ENCODE results near the gene MOB1B.

MOB1B gene

GRCh38 chr4:70956549-70957210, 54.5 kb downstream of the MOB1B start:
- peaks cover 29% of the 10 kb centered on the region for H3K36me3 ChIP-seq (ENCODE audit: control insufficient read depth, insufficient read depth, low read length)
- no peak overlapping the region for H3K4me3 ChIP-seq (ENCODE audit: extremely low read depth, insufficient read depth, low read length, poor library complexity, severe bottlenecking)
- no peaks in the 10 kb centered on the region for H3K9me3 ChIP-seq (ENCODE audit: control insufficient read depth, low read length)
- WGBS, 2 experiments (ENCODE audit: insufficient coverage in 2 of 2): 83 to 89% methylated on average over 2 of the region's 5 CpGs
- no peak overlapping the region for H3K27ac ChIP-seq (ENCODE audit: low read depth, low read length, severe bottlenecking)
- no peaks in the 10 kb centered on the region for H3K4me1 ChIP-seq (ENCODE audit: control insufficient read depth, insufficient read depth, low read length, poor library complexity, severe bottlenecking)

- Histone ChIP-seq H3K36me3 (ENCODE audit: control insufficient read depth, insufficient read depth, low read length) (peaks cover 45% of the 10 kb centered on the region), H3K4me1 (ENCODE audit: control insufficient read depth, insufficient read depth, low read length, poor library complexity, severe bottlenecking) (no peaks in the 10 kb centered on the region), H3K9me3 (ENCODE audit: control insufficient read depth, low read length) (no peaks in the 10 kb centered on the region), H3K27ac (ENCODE audit: low read depth, low read length, severe bottlenecking) (no peak overlapping the region), H3K4me3 (ENCODE audit: extremely low read depth, insufficient read depth, low read length, poor library complexity, severe bottlenecking) (no peak overlapping the region)
- 100% methylated on average over 2 to 3 of the region's 3 CpGs for WGBS, 2 experiments (ENCODE audit: insufficient coverage in 2 of 2)
These were observed 56.5 kb downstream of the MOB1B start for GRCh38 chr4:70958681-70959080.

GRCh38 chr4:70969076-70969475, 66.9 kb downstream of the MOB1B start:
- 83 to 100% methylated on average over 4 of the region's 7 CpGs for WGBS, 2 experiments (ENCODE audit: insufficient coverage in 2 of 2)
- peaks cover 71% of the 10 kb centered on the region for H3K36me3 ChIP-seq (ENCODE audit: control insufficient read depth, insufficient read depth, low read length)
- no peaks in the 10 kb centered on the region for H3K9me3 ChIP-seq (ENCODE audit: control insufficient read depth, low read length)
- no peak overlapping the region for H3K4me3 ChIP-seq (ENCODE audit: extremely low read depth, insufficient read depth, low read length, poor library complexity, severe bottlenecking)
- no peak overlapping the region for H3K27ac ChIP-seq (ENCODE audit: low read depth, low read length, severe bottlenecking)
- no peaks in the 10 kb centered on the region for H3K4me1 ChIP-seq (ENCODE audit: control insufficient read depth, insufficient read depth, low read length, poor library complexity, severe bottlenecking)

GRCh38 chr4:70976252-70976651, 74.1 kb downstream of the MOB1B start:
- no peak overlapping the region for H3K27ac ChIP-seq (ENCODE audit: low read depth, low read length, severe bottlenecking)
- 100% methylated on average over 1 of the region's 3 CpGs; no CpG with 5 or more reads in 1 of the 2 experiments for WGBS, 2 experiments (ENCODE audit: insufficient coverage in 2 of 2)
- peaks cover 73% of the 10 kb centered on the region for H3K36me3 ChIP-seq (ENCODE audit: control insufficient read depth, insufficient read depth, low read length)
- no peak overlapping the region for H3K4me3 ChIP-seq (ENCODE audit: extremely low read depth, insufficient read depth, low read length, poor library complexity, severe bottlenecking)
- no peaks in the 10 kb centered on the region for H3K4me1 ChIP-seq (ENCODE audit: control insufficient read depth, insufficient read depth, low read length, poor library complexity, severe bottlenecking)
- no peaks in the 10 kb centered on the region for H3K9me3 ChIP-seq (ENCODE audit: control insufficient read depth, low read length)

- WGBS, 2 experiments (ENCODE audit: insufficient coverage in 2 of 2): no CpG with 5 or more reads among the region's 1 CpG
- no peaks in the 10 kb centered on the region for H3K4me1 ChIP-seq (ENCODE audit: control insufficient read depth, insufficient read depth, low read length, poor library complexity, severe bottlenecking)
- H3K27ac ChIP-seq (ENCODE audit: low read depth, low read length, severe bottlenecking): no peak overlapping the region
- peaks cover 52% of the 10 kb centered on the region for H3K36me3 ChIP-seq (ENCODE audit: control insufficient read depth, insufficient read depth, low read length)
- H3K9me3 ChIP-seq (ENCODE audit: control insufficient read depth, low read length): no peaks in the 10 kb centered on the region
- H3K4me3 ChIP-seq (ENCODE audit: extremely low read depth, insufficient read depth, low read length, poor library complexity, severe bottlenecking): no peak overlapping the region
These were observed 77.4 kb downstream of the MOB1B start for GRCh38 chr4:70979445-70980008.

- Histone ChIP-seq H3K4me1 (ENCODE audit: control insufficient read depth, insufficient read depth, low read length, poor library complexity, severe bottlenecking) (no peaks in the 10 kb centered on the region), H3K36me3 (ENCODE audit: control insufficient read depth, insufficient read depth, low read length) (peaks cover 48% of the 10 kb centered on the region), H3K9me3 (ENCODE audit: control insufficient read depth, low read length) (no peaks in the 10 kb centered on the region), H3K4me3 (ENCODE audit: extremely low read depth, insufficient read depth, low read length, poor library complexity, severe bottlenecking) (no peak overlapping the region), H3K27ac (ENCODE audit: low read depth, low read length, severe bottlenecking) (no peak overlapping the region)
These were observed 78.0 kb downstream of the MOB1B start for GRCh38 chr4:70980196-70980595.

GRCh38 chr4:70984106-70984505, 81.9 kb downstream of the MOB1B start:
- H3K4me3 ChIP-seq (ENCODE audit: extremely low read depth, insufficient read depth, low read length, poor library complexity, severe bottlenecking): no peak overlapping the region
- H3K9me3 ChIP-seq (ENCODE audit: control insufficient read depth, low read length): no peaks in the 10 kb centered on the region
- H3K4me1 ChIP-seq (ENCODE audit: control insufficient read depth, insufficient read depth, low read length, poor library complexity, severe bottlenecking): no peaks in the 10 kb centered on the region
- H3K27ac ChIP-seq (ENCODE audit: low read depth, low read length, severe bottlenecking): no peak overlapping the region
- peaks cover 23% of the 10 kb centered on the region for H3K36me3 ChIP-seq (ENCODE audit: control insufficient read depth, insufficient read depth, low read length)

- Histone ChIP-seq H3K36me3 (ENCODE audit: control insufficient read depth, insufficient read depth, low read length) (peaks cover 18% of the 10 kb centered on the region), H3K4me3 (ENCODE audit: extremely low read depth, insufficient read depth, low read length, poor library complexity, severe bottlenecking) (no peak overlapping the region), H3K4me1 (ENCODE audit: control insufficient read depth, insufficient read depth, low read length, poor library complexity, severe bottlenecking) (no peaks in the 10 kb centered on the region), H3K27ac (ENCODE audit: low read depth, low read length, severe bottlenecking) (no peak overlapping the region), H3K9me3 (ENCODE audit: control insufficient read depth, low read length) (no peaks in the 10 kb centered on the region)
- 83% methylated on average over 1 of the region's 1 CpG; no CpG with 5 or more reads in 1 of the 2 experiments for WGBS, 2 experiments (ENCODE audit: insufficient coverage in 2 of 2)
These were observed 82.4 kb downstream of the MOB1B start for GRCh38 chr4:70984589-70984988.

GRCh38 chr4:70991596-70991995, 89.4 kb downstream of the MOB1B start:
- Histone ChIP-seq H3K4me1 (ENCODE audit: control insufficient read depth, insufficient read depth, low read length, poor library complexity, severe bottlenecking) (peaks cover 4% of the 10 kb centered on the region), H3K4me3 (ENCODE audit: extremely low read depth, insufficient read depth, low read length, poor library complexity, severe bottlenecking) (no peak overlapping the region), H3K27ac (ENCODE audit: low read depth, low read length, severe bottlenecking) (no peak overlapping the region), H3K36me3 (ENCODE audit: control insufficient read depth, insufficient read depth, low read length) (peaks cover 17% of the 10 kb centered on the region), H3K9me3 (ENCODE audit: control insufficient read depth, low read length) (peaks cover 12% of the 10 kb centered on the region)
- WGBS, 2 experiments (ENCODE audit: insufficient coverage in 2 of 2): 83 to 85% methylated on average over 1 of the region's 2 CpGs

- H3K4me3 ChIP-seq (ENCODE audit: extremely low read depth, insufficient read depth, low read length, poor library complexity, severe bottlenecking): no peak overlapping the region
- 92 to 96% methylated on average over 2 to 5 of the region's 5 CpGs for WGBS, 2 experiments (ENCODE audit: insufficient coverage in 2 of 2)
- H3K36me3 ChIP-seq (ENCODE audit: control insufficient read depth, insufficient read depth, low read length): peaks cover 18% of the 10 kb centered on the region
- H3K9me3 ChIP-seq (ENCODE audit: control insufficient read depth, low read length): peaks cover 12% of the 10 kb centered on the region
- H3K4me1 ChIP-seq (ENCODE audit: control insufficient read depth, insufficient read depth, low read length, poor library complexity, severe bottlenecking): peaks cover 4% of the 10 kb centered on the region
- H3K27ac ChIP-seq (ENCODE audit: low read depth, low read length, severe bottlenecking): no peak overlapping the region
These were observed 90.3 kb downstream of the MOB1B start for GRCh38 chr4:70992391-70992881.

All from mesodermal cell (in vitro differentiated cells).